ENCODE data around the gene NRP2. TPM values are rescaled to one million over a fixed set of nuclear protein-coding genes. Genes with fewer than 3 reads are reported as not detected.

Gene NRP2
- total RNA-seq, 4 donors from 2014 or later = 41.1 to 119 (median 52.4) TPM

DNA sequence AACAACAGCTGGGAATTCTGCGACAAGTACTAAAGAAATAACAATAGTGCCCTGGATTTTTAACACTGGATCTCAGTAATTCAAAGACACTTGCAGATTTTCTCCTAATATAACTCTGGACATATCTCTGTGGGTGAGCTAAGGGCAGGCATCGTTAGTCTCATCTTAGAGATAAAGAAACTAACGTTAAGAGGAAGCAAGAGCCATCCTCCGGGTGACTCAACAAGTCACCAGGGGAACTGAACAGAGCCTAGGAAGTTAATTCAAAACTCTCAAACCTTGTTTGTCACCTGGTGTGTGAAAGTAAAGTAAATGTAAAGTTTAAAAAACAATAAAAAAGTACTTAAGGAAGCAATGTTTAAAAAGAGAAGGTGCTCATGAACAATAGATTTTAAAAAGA lies 41.6 kb upstream of the NRP2 start:
- DNase-seq (ENCODE audit: low spot score) = no peak
- ATAC-seq (ENCODE audit: low FRiP score) = no peak
- no peak for TF ChIP-seq CTCF (IDR thresholded peaks at IDR 0.05)

- DNase-seq (ENCODE audit: low spot score) (no peak), ATAC-seq (ENCODE audit: low FRiP score) (no peak)
Observed at GRCh38 chr2:205642599-205643356, 39.5 kb upstream of the NRP2 start.

GRCh38 chr2:205643391-205643885 lies 38.9 kb upstream of the NRP2 start:
- TF ChIP-seq CTCF (IDR thresholded peaks at IDR 0.05) = no peak
- no peak for DNase-seq (ENCODE audit: low spot score)
- no peak for ATAC-seq (ENCODE audit: low FRiP score)

More at GRCh38 chr2:205642599-205643356, 39.5 kb upstream of the NRP2 start:
- no peak for TF ChIP-seq CTCF (IDR thresholded peaks at IDR 0.05)

- DNase-seq (ENCODE audit: low spot score) (no peak), ATAC-seq (ENCODE audit: low FRiP score) (peak; percentile 38)
- no peak for TF ChIP-seq CTCF (IDR thresholded peaks at IDR 0.05)
Observed at GRCh38 chr2:205644018-205644417, 38.3 kb upstream of the NRP2 start.

DNA sequence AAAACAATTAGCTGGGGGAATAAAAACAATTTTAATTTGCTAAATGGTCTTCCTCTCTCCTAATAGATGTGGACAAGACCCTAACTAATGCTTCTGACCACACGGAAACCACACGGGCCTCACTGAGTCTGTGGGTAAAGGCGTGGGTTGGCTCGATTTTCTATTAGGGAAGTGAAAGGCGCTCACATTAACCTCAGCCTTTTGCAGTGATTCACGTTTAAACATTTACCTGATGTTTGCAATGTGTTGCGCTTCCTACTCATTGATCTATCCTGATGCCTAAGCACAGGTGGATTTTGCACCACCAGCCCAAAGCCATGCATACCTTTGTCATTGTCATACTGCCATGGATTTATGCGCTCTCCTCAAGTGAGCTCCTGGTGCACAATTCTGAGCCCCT lies 35.6 kb upstream of the NRP2 start:
- ATAC-seq (ENCODE audit: low FRiP score) = no peak

DNA sequence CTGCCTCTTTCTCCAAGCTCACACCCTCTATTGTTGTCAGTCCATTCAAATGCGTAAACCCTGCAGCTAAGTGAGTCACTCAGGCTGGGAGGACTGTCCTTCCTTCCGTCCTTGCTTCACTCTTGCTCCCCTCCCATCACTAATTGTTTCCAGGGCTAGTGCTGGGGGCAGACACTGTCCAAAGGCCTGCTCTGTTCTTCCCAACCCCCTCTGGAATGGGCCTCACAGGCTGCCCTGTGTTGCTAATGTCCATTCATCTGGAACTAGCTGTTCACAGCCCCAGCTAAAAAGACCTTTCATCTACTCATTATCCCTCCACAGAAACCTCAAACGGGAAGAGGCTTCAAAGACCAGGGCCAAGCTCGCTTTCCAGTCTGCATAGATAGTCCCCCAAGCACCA lies 31.9 kb upstream of the NRP2 start:
- no peak for ATAC-seq (ENCODE audit: low FRiP score)
- DNase-seq (ENCODE audit: low spot score) = no peak
- TF ChIP-seq CTCF (IDR thresholded peaks at IDR 0.05) = no peak

More for the DNA sequence above, 35.6 kb upstream of the NRP2 start:
- TF ChIP-seq CTCF (IDR thresholded peaks at IDR 0.05) = no peak
- DNase-seq (ENCODE audit: low spot score) = no peak

- TF ChIP-seq CTCF (IDR thresholded peaks at IDR 0.05) = no peak
- DNase-seq (ENCODE audit: low spot score) = no peak
- no peak for ATAC-seq (ENCODE audit: low FRiP score)
Observed at GRCh38 chr2:205650931-205651330, 31.4 kb upstream of the NRP2 start.

Measured in omental fat pad (tissue), 4 donors.